22Rv1 (cell line): ENCODE measurements around the gene SLC44A5.

Experiments
- ZFX ChIP-seq: fragments of 450-650 bp; IDR thresholded peaks from 2 replicates; pipeline ENCODE4 v1.6.1; 2017; ENCODE audit warnings: antibody characterized with exemption, borderline replicate concordance
- TF ChIP-seq, protein P1 (sequence below): fragments of 450-650 bp; IDR thresholded peaks from 2 replicates; pipeline ENCODE4 v1.5.1; 2017; ENCODE audit warnings: mild to moderate bottlenecking

- TF ChIP-seq ZFX = no peak
- TF ChIP-seq, protein P1, sequence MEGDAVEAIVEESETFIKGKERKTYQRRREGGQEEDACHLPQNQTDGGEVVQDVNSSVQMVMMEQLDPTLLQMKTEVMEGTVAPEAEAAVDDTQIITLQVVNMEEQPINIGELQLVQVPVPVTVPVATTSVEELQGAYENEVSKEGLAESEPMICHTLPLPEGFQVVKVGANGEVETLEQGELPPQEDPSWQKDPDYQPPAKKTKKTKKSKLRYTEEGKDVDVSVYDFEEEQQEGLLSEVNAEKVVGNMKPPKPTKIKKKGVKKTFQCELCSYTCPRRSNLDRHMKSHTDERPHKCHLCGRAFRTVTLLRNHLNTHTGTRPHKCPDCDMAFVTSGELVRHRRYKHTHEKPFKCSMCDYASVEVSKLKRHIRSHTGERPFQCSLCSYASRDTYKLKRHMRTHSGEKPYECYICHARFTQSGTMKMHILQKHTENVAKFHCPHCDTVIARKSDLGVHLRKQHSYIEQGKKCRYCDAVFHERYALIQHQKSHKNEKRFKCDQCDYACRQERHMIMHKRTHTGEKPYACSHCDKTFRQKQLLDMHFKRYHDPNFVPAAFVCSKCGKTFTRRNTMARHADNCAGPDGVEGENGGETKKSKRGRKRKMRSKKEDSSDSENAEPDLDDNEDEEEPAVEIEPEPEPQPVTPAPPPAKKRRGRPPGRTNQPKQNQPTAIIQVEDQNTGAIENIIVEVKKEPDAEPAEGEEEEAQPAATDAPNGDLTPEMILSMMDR = 0 out of 2 replicates have a peak, but pooled peaks have one; percentile 3
These were observed 268.1 kb downstream of the SLC44A5 start for GRCh38 chr1:75342786-75343185.
